Endometrium (tissue), 2 donors: Measurements from ENCODE around the gene PRXL2A.
A peak's percentile ranks its signal among the peaks of the same experiment; 100 is the strongest.
"Not testable (repeated sequence)": the region's sequence is repeated elsewhere in the genome, so short reads cannot be mapped to it uniquely, and the experiment has no call there.

Experiments
- FAIRE-seq: peaks from 2 replicates; lab custom pipeline; 2012; peaks lifted over from hg19 to GRCh38; lab: Jason Lieb, UNC
- donor health status: control.
- donor health status: control.

Gene PRXL2A, protein sequence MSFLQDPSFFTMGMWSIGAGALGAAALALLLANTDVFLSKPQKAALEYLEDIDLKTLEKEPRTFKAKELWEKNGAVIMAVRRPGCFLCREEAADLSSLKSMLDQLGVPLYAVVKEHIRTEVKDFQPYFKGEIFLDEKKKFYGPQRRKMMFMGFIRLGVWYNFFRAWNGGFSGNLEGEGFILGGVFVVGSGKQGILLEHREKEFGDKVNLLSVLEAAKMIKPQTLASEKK

DNA sequence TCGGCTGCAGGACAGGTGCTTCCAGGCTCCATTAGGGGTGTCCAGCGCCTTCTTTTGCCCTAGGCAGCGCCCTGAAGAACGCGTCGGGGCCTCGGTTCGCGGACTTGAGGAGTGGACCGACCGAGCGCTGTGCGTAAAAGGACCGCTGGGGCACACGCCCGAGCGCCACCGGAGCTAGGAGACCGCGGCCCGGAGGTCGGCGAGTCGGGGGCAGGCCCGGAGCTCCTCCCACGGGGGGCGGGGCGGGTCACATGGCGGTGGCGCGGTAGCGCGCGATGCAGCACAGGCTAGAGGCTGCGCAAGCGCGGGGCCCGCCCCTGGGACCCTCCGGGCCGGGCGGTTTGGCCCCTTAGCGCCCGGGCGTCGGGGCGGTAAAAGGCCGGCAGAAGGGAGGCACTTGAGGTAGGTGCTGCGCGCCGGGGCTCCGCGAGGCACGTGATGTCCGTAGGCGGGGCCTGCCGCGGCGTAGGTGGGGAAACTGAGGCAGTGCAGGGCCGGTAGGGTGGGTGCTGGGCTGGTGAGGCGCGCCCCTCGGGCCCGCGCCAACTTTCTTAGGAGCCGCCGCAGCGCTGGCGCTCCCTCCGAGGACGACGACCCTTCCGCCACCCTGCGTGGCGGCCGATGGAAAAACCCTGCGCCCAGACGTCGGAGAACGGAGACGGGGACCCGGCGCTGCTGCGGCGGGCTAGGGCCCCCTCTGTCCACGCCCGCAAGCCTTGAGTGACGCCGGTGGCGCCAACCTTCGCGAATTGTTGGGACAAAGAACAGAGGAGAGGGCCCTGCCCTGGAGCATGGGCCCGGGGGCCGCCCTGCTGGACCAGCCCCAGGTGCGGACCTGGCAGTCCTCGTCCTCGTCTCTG lies at the start of gene PRXL2A:
Gene PRXL2A, plus strand, starts transcription at position 310 of the 860 bp plus-strand sequence. CDS start 11,917 bp downstream, outside the sequence.
- FAIRE-seq: no peak

DNA sequence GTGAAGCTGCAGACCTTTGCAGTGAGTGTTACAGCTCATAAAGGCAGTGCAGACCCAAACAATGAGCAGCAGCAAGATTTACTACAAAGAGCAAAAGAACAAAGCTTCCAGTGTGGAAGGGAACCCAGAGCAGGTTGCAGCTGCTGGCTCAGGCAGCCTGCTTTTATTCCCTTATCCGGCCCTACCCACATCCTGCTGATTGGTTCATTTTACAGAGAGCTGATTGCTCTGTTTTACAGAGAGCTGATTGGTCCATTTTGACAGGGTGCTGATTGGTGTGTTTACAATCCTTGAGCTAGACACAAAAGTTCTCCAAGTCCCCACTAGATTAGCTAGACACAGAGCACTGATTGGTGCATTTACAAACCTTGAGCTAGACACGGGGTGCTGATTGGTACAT lies 49.4 kb upstream of the PRXL2A start:
- not testable (repeated sequence) for FAIRE-seq

DNA sequence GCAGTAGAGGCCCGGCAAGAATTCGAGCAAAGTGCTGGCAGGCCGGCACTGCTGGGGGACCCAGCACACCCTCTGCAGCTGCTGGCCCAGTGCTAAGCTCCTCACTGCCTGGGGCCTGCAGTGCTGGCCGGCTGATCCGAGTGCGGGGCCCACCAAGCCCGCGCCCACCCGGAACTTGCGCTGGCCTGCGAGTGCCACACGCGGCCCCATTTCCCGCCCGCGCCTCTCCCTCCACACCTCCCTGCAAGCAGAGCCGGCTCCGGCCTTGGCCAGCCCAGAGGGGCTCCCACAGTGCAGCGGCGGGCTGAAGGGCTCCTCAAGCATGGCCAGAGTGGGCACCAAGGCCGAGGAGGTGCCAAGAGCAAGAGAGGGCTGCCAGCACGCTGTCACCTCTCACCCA lies 48.7 kb upstream of the PRXL2A start:
- FAIRE-seq: no peak

DNA sequence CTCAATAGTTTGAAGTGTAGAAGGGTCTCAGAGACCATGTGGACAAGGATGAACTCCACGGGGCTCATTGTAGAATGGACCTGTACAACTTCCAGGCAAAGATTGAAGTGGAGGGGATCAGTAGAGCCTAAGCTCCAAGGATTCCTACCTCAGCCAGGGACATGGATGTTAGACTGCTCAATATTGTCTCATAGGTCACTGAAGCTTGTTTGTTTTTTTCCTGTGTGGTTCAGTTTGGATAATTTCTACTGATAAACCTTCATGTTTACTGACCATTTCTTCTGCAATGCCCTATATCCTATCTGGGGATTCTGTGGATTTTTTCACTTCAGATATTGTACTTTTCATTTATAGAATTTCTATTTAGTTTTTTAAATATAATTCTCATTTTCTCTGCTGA lies 42.8 kb upstream of the PRXL2A start:
- no peak for FAIRE-seq

DNA sequence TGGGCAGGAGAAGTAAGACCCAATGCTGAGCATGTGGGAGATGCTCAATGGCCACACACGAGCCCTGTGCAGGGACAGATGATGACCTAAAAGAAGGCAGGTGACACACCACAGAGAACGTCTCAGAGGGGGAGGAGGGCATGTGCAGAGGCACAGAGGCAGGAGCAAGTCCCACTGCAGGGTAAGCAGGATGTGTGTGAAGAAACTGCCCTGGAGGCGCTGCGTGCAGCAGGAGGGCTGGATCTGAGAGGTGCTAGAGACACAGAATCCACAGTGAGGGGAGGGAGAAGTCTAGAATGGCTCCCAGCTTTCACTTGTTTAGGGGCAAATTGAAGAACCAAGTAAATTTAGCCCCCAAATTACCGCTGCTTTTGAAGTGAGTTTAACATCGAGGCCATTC lies 36.9 kb upstream of the PRXL2A start:
- FAIRE-seq: no peak

DNA sequence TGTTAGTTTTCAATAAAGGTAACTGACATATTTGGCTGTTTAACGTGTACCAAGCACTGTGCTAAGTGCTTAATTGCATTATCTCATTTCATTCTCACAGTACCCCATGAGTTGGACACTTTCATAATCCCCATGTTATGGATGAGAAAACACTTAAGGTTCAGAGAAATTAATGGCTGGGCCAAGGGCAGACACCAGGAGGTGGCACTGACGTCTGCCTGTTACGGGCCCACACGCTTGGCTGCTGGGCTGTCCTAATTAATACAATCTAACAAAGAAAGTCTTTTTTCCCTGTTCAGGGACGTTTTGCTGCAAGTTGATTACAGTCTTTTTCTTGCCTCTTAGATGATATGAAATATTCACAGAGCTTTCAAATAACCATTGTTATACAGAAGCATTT lies 35.7 kb upstream of the PRXL2A start:
- FAIRE-seq: no peak

DNA sequence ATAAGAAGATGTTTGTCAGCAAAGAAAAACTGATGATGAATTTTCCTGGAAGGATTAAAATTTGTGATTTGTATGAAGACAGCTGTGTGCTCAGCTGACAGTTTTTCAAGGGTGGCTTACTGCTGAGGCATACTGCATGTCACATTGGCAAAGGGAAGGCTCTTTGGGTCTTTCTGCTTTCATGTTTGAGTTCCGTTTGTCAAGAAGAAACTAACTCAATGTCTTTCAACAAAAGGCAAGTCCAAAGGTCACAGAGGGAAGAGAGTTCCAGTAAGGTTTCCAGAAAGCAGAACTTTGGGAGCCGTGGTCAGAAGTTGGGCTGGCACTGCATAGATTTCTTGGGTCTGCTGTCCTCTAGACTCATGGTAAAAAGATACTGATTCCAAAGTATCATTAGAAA lies 34.8 kb upstream of the PRXL2A start:
- FAIRE-seq: no peak

DNA sequence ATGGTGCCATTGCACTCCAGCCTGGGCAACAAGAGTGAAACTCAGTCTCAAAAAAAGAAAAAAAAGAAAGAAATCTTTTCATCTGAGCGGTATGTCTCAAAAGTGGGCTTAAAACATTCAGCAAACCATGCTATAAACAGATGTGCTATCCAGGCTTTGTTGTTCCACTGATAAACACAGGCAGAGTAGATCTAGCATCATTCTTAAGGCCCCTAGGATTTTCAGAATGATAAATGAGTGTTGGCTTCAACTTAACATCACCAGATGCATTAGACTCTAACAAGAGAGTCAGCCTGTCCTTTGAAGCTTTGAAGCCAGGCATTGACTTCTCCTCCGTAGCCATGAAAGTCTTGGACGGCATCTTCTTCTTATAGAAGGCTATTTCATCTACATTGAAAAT lies 28.6 kb upstream of the PRXL2A start:
- no peak for FAIRE-seq

DNA sequence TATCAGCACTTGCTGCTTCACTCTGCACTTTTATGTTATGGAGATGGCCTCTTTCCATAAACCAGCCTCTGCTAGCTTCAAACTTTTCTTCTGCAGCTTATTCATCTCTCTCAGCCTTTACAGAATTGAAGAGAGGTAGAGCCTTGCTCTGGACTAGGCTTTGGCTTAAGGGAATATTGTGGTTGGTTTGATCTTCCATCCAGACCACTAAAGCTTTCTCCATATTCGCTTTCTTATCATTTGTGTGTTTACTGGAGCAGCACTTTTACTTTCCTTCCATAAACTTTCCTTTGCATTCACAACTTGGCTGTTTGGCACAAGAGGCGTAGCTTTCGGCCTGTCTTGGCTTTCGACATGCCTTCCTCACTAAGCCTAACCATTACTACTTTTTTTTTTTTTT lies 28.2 kb upstream of the PRXL2A start:
- no peak for FAIRE-seq

DNA sequence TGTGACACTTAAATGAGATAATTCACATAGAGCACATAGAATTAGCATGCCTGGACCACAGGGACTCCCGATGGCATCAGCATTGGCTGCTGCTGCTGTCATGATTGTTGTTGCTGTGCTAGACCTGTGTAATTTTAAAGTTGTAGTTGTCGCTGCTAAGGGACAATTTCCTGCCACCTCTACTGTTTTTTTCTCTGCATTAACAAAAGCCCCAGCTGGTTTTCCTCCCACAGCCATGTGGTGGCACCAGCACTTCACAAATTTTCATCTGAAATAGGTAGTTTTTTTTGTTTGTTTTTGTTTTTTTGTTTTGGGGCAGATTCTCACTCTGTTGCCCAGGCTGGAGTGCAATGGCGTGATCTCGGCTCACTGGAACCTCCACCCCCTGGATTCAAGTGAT lies 25.4 kb upstream of the PRXL2A start:
- FAIRE-seq: peak; percentile 45

DNA sequence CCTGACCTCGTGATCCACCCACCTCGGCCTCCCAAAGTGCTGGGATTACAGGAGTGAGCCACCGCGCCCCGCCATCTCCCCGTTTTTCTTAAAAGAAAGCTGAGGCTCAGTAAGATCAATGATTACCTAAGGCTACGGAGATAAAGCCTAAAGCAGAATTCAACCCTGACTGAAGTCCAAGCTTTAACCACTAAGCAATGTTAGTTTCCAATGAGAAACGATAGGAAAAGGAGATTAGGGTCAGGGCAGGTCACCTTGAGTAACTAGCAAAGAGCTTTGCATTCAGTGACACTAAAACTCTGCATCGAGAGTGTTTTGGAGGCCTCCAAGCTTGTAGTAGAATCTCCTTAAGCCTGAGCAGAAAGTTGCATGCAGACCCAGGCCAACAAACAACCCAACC lies 17.6 kb upstream of the PRXL2A start:
- FAIRE-seq: no peak

DNA sequence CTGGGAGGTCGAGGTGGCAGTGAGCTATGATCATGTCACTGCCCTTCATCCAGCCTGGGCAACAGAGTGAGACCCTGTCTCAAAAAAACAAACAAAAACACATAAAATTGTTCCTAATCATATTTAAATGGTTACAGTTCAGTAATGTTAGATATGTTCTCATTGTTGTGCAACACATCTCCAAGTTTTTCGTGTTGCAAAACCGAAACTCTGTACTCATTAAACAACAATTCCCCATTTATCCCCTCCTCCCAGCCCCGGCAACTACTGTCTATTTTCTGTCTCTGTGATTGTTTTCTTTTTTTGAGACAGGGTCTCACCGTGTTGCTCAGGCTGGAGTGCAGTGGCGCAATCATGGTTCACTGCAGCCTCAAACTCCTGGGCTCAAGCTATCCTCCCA lies 16.1 kb upstream of the PRXL2A start:
- FAIRE-seq: no peak

DNA sequence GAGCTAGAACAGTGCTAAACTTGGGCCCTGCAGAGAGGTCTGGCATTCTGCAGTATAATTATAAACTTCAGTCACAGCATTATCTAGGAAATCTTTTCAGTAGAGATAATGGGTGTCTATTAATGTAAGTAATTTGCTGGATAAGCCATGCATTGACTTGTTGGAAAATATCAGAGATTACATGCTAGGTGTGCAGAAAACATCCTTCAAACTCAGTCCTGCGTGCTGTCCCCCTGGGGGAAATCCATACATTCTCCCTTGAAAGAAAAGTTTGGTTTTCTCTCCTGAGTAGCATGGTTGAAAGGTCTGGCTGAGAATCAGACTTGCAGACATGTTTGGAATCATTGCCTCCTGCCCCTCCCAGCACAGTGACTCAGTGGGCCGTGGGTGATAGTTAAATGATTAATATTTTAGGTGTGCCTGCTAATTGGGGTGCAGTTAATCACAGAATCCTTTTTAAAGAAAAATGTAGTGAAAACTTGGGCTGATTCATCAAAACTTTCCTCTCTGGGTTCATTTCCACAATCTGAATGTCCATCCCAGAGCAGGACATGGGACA lies 13.9 kb upstream of the PRXL2A start:
- no peak for FAIRE-seq

DNA sequence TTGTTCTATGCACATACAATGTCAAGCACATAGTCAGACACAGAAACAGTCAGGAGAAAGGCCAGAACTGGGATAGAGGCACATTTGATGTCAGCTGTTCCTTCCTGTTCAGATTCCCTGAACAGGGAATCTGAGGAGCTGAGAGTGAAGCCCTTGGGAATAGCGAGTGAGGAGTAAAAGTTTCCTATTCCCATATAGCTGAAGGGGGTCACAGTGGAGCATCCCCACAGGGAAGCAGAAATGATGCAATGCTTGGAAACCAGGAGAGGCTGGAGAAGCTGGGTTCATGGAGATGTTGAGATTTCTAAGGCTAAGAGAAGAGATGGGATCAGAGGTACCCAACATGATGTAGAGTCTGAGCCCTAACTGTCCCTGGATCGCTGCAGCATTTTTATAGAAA lies 11.3 kb upstream of the PRXL2A start:
- no peak for FAIRE-seq

DNA sequence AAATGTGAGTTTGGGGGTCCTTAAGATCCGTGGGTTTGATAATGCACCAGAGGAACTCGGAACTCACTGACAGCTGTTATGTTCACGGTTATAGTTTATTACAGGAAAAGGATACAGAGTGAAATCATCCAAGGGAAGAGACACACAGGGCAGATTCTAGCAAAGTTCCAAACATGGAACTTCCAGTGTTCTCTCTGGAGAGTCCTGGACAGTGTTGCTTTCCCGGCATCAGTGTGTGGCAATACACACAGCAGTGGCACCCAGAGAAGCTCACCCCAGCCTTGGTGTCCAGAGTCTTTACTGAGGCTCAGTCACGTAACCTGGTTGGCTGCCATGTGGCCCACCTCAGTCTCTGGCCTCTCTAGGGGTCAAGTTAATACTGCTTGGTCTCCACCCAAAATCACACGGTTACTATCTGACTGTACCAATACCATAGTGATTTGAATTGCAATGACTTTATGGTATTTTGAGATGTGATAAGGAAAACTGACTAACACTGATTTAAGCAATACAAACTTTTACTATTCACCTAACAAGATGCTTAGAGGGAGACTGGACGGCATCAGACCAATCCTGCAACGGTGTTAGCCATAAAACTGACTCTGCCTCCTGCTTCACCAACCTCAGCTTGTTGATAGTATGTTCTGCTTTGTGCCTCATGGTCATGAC lies 8.1 kb upstream of the PRXL2A start:
- FAIRE-seq: no peak

DNA sequence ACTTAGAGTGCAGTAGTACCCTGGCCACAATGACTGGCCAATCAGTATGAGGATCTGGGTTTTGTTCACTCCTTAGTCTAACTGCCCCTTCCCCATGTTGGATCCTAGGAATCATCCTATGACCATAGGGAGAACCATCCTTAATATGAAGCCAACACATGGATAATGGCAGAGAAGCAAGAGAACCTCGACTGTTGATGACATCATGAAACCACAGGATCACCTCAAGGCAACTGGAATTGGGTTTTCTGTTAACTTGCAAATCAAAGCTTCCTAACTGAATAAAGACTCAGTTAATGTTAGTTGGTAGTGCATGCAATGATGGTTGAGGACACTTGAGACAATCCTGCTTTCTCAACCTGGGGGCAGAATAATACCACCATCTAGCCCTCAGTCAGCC lies 3.3 kb upstream of the PRXL2A start:
- FAIRE-seq: no peak

DNA sequence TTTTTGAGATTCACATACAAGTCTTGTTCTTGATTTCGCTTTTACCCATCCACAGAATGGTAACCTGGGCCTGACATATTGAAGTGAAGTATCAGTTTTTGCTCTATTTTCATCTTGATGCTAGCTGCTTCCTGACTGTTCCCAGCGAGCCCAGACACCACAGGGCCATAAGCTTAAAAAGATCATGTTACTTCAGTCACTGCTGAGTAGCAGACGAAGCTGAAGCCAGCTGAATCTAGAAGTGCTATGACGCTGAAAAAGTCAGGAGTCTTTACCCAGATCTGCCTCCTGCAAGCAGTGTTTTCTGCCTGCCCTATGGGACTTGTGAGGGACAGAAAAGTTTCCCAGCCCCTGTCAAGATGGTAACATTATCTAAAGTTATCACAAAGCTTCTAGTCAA lies 2.7 kb upstream of the PRXL2A start:
- no peak for FAIRE-seq

DNA sequence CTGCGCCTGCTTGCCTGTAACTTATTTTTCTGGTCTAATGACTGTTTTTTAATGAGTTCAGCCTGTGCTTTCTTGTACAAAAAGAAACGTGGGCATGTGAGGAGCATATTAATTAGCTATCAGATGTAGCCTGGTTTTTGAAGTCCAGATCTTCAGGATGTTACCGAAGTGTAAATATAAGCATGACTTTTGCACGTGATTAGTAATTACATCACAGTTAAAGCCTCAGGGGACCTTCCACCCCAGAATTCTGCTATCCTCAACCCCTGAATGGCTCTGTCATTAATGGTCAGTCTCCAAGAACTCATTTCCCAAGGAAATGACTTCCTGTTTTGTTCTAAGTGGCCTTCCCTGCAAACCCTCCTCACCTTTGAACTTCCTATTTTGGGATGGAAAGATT lies 2.1 kb upstream of the PRXL2A start:
- peak; percentile 88 for FAIRE-seq

DNA sequence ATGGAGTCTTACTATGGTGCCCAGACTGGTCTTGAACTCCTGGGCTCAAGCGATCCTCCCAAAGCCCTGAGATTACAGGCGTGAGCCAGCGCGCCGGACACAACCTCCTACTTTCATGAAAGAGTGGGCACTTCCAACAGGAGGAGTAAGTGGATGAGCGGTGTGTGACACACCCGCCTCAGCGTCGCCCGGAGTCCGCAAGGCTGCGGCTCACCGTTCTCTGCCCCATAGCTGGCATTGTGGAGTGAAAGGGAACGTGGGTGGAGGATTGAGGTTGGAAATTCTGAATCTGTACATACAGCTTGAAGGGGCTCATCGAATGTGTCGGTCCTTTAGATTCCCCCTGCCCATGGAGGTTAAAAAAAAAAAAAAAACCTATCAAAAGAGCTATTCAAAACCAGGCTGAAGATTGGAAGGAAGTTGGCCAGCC lies 524 bp upstream of the PRXL2A start:
- no peak for FAIRE-seq

DNA sequence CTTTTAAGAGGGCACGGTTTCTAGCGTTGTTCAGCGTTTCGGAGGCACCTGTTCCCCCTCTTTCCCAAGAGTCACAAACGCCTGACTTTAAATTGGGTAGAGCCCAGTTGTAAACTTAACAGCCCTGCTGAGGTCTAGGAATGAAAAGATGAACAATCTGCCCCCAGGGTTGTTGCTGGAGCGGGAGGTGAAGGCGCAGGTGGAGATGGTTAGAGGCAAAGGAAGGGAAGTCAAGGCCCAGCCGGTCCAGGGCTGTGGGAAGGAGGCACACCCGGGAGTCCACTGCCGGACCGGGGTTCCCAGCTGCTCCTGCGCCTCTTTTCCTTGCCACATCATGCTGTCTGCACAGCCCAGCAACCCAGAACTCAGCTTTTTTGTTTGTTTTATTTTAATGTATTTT lies 770 bp downstream of the PRXL2A start:
- FAIRE-seq: no peak

DNA sequence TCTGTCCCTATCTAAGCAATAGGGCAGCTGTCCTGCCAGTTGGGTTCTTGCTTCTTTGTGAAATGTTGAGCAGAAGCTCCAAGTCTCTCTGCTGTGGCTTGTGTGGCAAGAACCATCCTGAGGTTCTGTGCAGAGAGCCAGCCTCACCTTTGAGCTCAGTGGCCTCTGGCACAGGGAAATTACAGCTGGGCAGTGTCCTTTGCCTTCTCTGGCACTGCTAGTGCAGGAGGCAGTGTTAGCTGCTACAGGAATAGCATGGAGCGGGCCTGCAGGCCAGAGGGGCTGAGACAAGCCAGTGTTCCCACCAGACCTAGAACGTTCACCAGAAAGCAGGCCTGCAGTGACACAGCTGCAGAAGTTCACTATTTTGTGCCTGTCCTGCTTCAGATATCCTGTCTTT lies 1.8 kb downstream of the PRXL2A start:
- no peak for FAIRE-seq

DNA sequence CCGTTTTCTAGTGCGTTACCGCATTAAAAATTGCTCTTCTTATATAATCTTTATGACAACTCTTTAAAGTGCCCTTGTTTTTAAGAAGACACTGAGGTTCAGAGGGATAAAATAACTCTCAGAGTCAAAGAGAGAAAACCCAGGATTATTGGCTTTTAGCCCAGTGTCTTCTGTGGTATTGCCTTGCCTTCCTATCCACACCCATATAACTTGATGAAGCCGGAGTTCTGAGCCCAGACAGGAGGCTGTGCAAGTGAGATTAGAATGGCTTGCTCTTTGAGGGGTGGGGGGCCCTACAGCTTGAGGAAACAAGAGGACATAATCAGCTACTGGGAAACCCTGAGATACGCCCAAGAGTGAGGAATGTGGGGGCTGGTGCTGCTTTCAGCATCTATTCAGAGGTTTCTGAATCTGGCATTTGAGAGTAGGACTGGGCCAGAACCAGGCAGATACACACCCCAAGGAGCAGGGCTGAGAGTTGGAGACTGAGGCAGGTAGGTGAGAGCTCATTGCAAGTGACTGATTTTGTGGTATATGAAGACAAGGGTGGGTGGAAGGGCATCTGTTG lies 2.3 kb downstream of the PRXL2A start:
- FAIRE-seq: no peak

DNA sequence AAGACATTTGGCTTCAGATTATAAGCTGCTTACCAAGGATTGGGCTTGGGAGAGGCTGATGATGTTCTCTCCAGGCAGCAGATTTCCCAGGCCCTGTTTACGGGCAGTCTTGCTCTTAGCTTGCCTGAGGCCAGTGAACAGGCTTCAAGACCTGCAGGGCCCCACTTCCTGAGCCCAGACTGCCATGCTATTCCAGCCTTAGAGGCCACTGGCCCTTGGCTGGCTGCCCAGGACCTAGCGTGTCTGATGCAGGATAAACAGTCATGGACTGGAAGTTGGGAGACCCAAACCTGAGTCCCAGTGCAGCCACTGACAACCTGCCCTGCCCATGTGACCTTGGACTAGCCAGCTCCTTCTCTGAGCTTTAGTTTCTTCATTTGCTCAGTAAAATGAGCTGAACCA lies 2.9 kb downstream of the PRXL2A start:
- no peak for FAIRE-seq
